GM12878 (cell line): Measurements from ENCODE around the gene GCH1. TPM values are rescaled to one million over a fixed set of nuclear protein-coding genes. Genes with fewer than 3 reads are reported as not detected.

Experiments
- ATAC-seq: fragments of 200-7000 bp; cut with Tn5 transposase; 3 replicates; pipeline ENCODE4 v1.9.1; 2020; ENCODE audit warnings: mild to moderate bottlenecking, moderate library complexity
- BruUV-seq: library from RNA; stranded (reverse); fragments of 400-500 nt; replicated peaks from 2 replicates; lab custom pipeline; 2021; lab: Mats Ljungman, UMichigan
- CTCF ChIA-PET: fragments of 300-600 bp; sonication (Branson Sonifier 250); formaldehyde crosslinking; extraction: SDS; loops from one replicate; lab custom pipeline; 2021; ENCODE audit warnings: inconsistent platforms; lab: Yijun Ruan, JAX
- POLR2A ChIA-PET: fragments of 350-600 bp; formaldehyde crosslinking; extraction: SDS; loops from one replicate; lab custom pipeline; 2021; ENCODE audit warnings: inconsistent platforms; lab: Charles Lee
- RAD21 ChIA-PET: fragments of 300-600 bp; sonication (Branson Sonifier 250); formaldehyde crosslinking; loops from one replicate; lab custom pipeline; 2023; ENCODE audit warnings: antibody characterized with exemption; ENCODE audit not compliant: unreplicated experiment; lab: Charles Lee
- SMC1A ChIA-PET: fragments of 300-600 bp; sonication (Branson Sonifier 250); formaldehyde crosslinking; loops from one replicate; lab custom pipeline; 2023; ENCODE audit not compliant: unreplicated experiment, uncharacterized antibody; lab: Charles Lee
- DNase-seq: peaks from one replicate; pipeline ENCODE4 v3.0.0-alpha.2; 2011; ENCODE audit warnings: low read depth, low spot score
- FAIRE-seq: peaks from 3 replicates; lab custom pipeline; 2011; peaks lifted over from hg19 to GRCh38; lab: Jason Lieb, UNC
- H2AFZ ChIP-seq: 2 replicates; pipeline ENCODE4 v1.6.0; 2011; ENCODE audit warnings: low read depth, low read length, control low read depth; ENCODE audit not compliant: control insufficient read depth
- H3K27ac ChIP-seq: 2 replicates; pipeline ENCODE4 v1.5.1; 2011; ENCODE audit warnings: control low read depth; ENCODE audit not compliant: control insufficient read depth, insufficient read depth
- H3K27me3 ChIP-seq, 2 experiments: replicated peaks in 1 of 2; 2 replicates each; pipeline versions ENCODE4 v1.6.0 to v1.6.1; 2011; ENCODE audit warnings: low read length in 1 of 2; ENCODE audit not compliant: control insufficient read depth in 2 of 2, insufficient read depth in 2 of 2
- H3K36me3 ChIP-seq, 2 experiments: 2 replicates each; pipeline ENCODE4 v1.5.1; 2011; ENCODE audit warnings: low read length in 1 of 2; ENCODE audit not compliant: control insufficient read depth in 2 of 2, insufficient read depth in 2 of 2
- H3K4me1 ChIP-seq: 2 replicates; pipeline ENCODE4 v1.6.1; 2011; ENCODE audit warnings: mild to moderate bottlenecking, low read length, moderate library complexity, mixed read lengths; ENCODE audit not compliant: control insufficient read depth, insufficient read depth
- H3K4me2 ChIP-seq: 2 replicates; pipeline ENCODE4 v1.6.0; 2011; ENCODE audit warnings: control low read depth; ENCODE audit not compliant: control insufficient read depth, insufficient read depth
- H3K4me3 ChIP-seq: fragments of 200-600 bp; sonication (generic); 2 replicates; pipeline ENCODE4 v1.5.1; 2016
- H3K79me2 ChIP-seq: 2 replicates; pipeline ENCODE4 v1.6.0; 2011; ENCODE audit warnings: low read length; ENCODE audit not compliant: control insufficient read depth, insufficient read depth
- H3K9ac ChIP-seq: 2 replicates; pipeline ENCODE4 v1.8.0; 2011; ENCODE audit warnings: low read length, control low read depth, mixed read lengths; ENCODE audit not compliant: control insufficient read depth, insufficient read depth
- H3K9me3 ChIP-seq: replicated peaks from 3 replicates; pipeline ENCODE4 v1.5.1; 2011; ENCODE audit warnings: mild to moderate bottlenecking, low read length; ENCODE audit not compliant: control insufficient read depth, insufficient read depth
- H4K20me1 ChIP-seq: 2 replicates; pipeline ENCODE4 v1.6.0; 2011; ENCODE audit not compliant: control insufficient read depth, insufficient read depth
- BHLHE40 ChIP-seq, 2 experiments: fragments of 450-650 bp in 1 of 2; IDR thresholded peaks; 2 replicates each; pipeline ENCODE4 v1.6.1; 2011 to 2017; ENCODE audit warnings: low read depth in 2 of 2, borderline replicate concordance in 1 of 2, improper control_type of control experiment in 1 of 2, low read length in 1 of 2, mild to moderate bottlenecking in 1 of 2
- FOXK2 ChIP-seq: fragments of 450-650 bp; IDR thresholded peaks from 2 replicates; pipeline ENCODE4 v1.6.1; 2017; ENCODE audit warnings: mild to moderate bottlenecking, moderate library complexity
- GATAD2B ChIP-seq: fragments of 450-650 bp; conservative IDR thresholded peaks from 2 replicates; pipeline ENCODE4 v1.6.1; 2017; ENCODE audit warnings: low read depth, mild to moderate bottlenecking, moderate library complexity
- RUNX3 ChIP-seq: IDR thresholded peaks from 2 replicates; pipeline ENCODE4 v1.6.1; 2012; ENCODE audit warnings: low read length, inconsistent platforms
- SMAD5 ChIP-seq: IDR thresholded peaks from 2 replicates; pipeline ENCODE4 v1.6.1; 2016; ENCODE audit warnings: antibody characterized with exemption, low read depth
- STAT3 ChIP-seq: IDR thresholded peaks from 2 replicates; pipeline ENCODE4 v1.6.1; 2011; ENCODE audit warnings: low read depth, low read length, improper control_type of control experiment
- TAF1 ChIP-seq: IDR thresholded peaks from 2 replicates; pipeline ENCODE4 v1.6.1; 2011; ENCODE audit warnings: mild to moderate bottlenecking, low read depth, low read length, borderline replicate concordance
- WGBS: methylation state at CpG from one replicate; pipeline ENCODE4 v1.1.6; 2016; ENCODE audit warnings: low lambda C conversion rate; ENCODE audit not compliant: insufficient replicate concordance, insufficient coverage; ENCODE audit errors: missing lambda C conversion rate; 5-methylcytosine and 5-hydroxymethylcytosine counted together
- in situ Hi-C: fragments of 300-500 bp; cut with MboI; formaldehyde crosslinking; loops from 9 replicates; pipeline ENCODE4 v1.14.3; 2018; ENCODE audit warnings: mixed read lengths
- intact Hi-C: fragments of 100-400 bp; cut with micrococcal nuclease; formaldehyde crosslinking; loops from one replicate; pipeline ENCODE4 v1.14.2; 2022; ENCODE audit not compliant: unreplicated experiment
- polyA plus RNA-seq, 11 experiments: library from polyadenylated mRNA; depleted of rRNA in 4 of 11; unstranded in 6 of 11; stranded (reverse) in 5 of 11; fragments of >200 nt; fragmentation: Nextera tagmentation in 4 of 11; fragmentation: Illumina TruSeq in 1 of 11; extraction: Ambion mirVana in 4 of 11; extraction: Trizol in 1 of 11; gene quantifications; 1 replicate in 1 of 11; 2 replicates in 10 of 11; pipeline versions ENCODE4 v1.2.1 to v1.2.3, GENCODE V29; 2011 to 2016; ENCODE audit warnings: inconsistent platforms in 2 of 11, missing spikeins in 2 of 11, low read depth in 1 of 11
- total RNA-seq, 4 experiments: library from RNA; depleted of rRNA in 3 of 4; stranded (reverse); fragments of >200 nt in 3 of 4; fragmentation: Illumina TruSeq in 1 of 4; extraction: Trizol in 1 of 4; gene quantifications; 2 replicates each; pipeline versions ENCODE4 v1.2.1 to v1.2.3, GENCODE V29; 2013 to 2021
- TF ChIP-seq, protein P1 (sequence below): fragments of 450-650 bp; formaldehyde crosslinking; IDR thresholded peaks from 2 replicates; pipeline ENCODE4 v1.4.0; 2022; ENCODE audit warnings: mild to moderate bottlenecking, moderate library complexity
- TF ChIP-seq, protein P2 (sequence below): fragments of 450-650 bp; IDR thresholded peaks from 2 replicates; pipeline ENCODE4 v1.6.1; 2017; ENCODE audit warnings: mild to moderate bottlenecking, moderate library complexity
- TF ChIP-seq, protein P3 (sequence below): IDR thresholded peaks from 2 replicates; pipeline ENCODE4 v1.6.1; 2012; ENCODE audit warnings: low read depth, low read length, improper control_type of control experiment

Gene GCH1
- total and polyA plus RNA-seq, 10 of the 15 experiments (the other 5 are each of a cell fraction or from before 2014, with no cell fraction given), result 25.1 to 37.0 (median 33.8) TPM

DNA sequence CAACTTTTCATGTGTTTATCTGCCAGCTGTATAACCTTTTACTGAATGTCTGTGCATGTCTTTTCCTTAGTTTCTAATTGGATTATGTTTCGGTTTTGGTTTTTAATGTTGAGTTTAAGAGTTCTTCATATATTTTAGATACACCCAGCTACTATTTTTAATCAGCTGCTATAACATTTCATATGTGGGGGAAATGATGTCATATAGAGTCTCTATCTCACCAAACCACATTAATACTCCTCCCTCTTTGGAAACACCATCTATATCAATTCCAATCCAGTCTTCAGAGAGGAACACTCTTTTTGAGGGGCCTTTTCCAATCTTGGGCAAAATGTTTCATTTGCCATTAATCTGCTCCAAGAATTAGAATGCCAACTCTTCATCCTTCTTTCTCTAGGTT is 28.5 kb upstream of the GCH1 start:
- TF ChIP-seq SMAD5, result no peak
- TF ChIP-seq, protein P1, sequence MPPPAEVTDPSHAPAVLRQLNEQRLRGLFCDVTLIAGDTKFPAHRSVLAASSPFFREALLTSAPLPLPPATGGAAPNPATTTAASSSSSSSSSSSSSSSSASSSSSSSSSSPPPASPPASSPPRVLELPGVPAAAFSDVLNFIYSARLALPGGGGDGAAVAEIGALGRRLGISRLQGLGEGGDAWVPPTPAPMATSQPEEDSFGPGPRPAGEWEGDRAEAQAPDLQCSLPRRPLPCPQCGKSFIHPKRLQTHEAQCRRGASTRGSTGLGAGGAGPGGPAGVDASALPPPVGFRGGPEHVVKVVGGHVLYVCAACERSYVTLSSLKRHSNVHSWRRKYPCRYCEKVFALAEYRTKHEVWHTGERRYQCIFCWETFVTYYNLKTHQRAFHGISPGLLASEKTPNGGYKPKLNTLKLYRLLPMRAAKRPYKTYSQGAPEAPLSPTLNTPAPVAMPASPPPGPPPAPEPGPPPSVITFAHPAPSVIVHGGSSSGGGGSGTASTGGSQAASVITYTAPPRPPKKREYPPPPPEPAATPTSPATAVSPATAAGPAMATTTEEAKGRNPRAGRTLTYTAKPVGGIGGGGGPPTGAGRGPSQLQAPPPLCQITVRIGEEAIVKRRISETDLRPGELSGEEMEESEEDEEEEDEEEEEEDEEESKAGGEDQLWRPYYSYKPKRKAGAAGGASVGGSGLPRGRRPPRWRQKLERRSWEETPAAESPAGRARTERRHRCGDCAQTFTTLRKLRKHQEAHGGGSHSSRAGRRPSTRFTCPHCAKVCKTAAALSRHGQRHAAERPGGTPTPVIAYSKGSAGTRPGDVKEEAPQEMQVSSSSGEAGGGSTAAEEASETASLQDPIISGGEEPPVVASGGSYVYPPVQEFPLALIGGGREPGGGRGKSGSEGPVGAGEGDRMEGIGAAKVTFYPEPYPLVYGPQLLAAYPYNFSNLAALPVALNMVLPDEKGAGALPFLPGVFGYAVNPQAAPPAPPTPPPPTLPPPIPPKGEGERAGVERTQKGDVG, result no peak
- TF ChIP-seq, all 136 proteins: peak for 0
- Histone ChIP-seq H2AFZ (no peak overlapping the region), H4K20me1 (no peaks in the 10 kb centered on the region), H3K36me3 (no peaks in the 10 kb centered on the region), H3K27ac (no peak overlapping the region), H3K9ac (no peak overlapping the region), H3K4me3 (no peak overlapping the region), H3K79me2 (no peaks in the 10 kb centered on the region), H3K4me2 (no peak overlapping the region), H3K4me1 (no peaks in the 10 kb centered on the region), H3K9me3 (no peaks in the 10 kb centered on the region), H3K27me3 (no peaks in the 10 kb centered on the region)
- ChIA-PET POLR2A (no interaction called here), CTCF (no interaction called here), SMC1A (interaction anchor here (1.6 kb wide), 1 partner anchor 13 kb away, joined by 3 read pairs; no protein-coding TSS in a partner anchor), RAD21 (interaction anchor here (0.5 kb wide), 1 partner anchor 230 kb away, joined by 4 read pairs; no protein-coding TSS in a partner anchor)
- BruUV-seq, result no TSS peak
- no peak for FAIRE-seq
- ATAC-seq, result no peak
- no peak for DNase-seq
- in situ Hi-C loops (no loop called here), intact Hi-C loops (no loop called here)
- 35% methylated on average over 1 of the region's 1 CpG for WGBS

DNA sequence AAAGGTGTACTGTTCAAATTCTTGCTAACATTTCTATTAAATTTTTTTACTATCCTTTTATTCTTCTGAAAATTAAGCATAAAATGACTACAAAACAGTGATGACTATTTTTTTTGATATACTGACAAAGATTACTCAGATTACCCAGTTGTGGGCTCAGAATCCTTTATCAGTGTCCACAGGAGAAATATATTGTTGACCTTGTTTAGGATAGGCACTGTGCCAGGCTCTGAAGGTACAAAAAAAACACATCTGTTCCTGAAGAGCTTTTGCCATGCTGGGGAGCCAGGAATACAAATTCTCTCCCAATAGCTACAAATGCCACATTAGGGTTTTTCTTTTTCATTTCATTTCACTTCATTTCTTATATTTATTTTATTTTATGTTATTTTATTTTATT is 26.9 kb upstream of the GCH1 start:
- TF ChIP-seq, protein P2, sequence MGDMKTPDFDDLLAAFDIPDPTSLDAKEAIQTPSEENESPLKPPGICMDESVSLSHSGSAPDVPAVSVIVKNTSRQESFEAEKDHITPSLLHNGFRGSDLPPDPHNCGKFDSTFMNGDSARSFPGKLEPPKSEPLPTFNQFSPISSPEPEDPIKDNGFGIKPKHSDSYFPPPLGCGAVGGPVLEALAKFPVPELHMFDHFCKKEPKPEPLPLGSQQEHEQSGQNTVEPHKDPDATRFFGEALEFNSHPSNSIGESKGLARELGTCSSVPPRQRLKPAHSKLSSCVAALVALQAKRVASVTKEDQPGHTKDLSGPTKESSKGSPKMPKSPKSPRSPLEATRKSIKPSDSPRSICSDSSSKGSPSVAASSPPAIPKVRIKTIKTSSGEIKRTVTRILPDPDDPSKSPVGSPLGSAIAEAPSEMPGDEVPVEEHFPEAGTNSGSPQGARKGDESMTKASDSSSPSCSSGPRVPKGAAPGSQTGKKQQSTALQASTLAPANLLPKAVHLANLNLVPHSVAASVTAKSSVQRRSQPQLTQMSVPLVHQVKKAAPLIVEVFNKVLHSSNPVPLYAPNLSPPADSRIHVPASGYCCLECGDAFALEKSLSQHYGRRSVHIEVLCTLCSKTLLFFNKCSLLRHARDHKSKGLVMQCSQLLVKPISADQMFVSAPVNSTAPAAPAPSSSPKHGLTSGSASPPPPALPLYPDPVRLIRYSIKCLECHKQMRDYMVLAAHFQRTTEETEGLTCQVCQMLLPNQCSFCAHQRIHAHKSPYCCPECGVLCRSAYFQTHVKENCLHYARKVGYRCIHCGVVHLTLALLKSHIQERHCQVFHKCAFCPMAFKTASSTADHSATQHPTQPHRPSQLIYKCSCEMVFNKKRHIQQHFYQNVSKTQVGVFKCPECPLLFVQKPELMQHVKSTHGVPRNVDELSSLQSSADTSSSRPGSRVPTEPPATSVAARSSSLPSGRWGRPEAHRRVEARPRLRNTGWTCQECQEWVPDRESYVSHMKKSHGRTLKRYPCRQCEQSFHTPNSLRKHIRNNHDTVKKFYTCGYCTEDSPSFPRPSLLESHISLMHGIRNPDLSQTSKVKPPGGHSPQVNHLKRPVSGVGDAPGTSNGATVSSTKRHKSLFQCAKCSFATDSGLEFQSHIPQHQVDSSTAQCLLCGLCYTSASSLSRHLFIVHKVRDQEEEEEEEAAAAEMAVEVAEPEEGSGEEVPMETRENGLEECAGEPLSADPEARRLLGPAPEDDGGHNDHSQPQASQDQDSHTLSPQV, result no peak
- TF ChIP-seq RUNX3 (no peak), GATAD2B (no peak), FOXK2 (no peak), BHLHE40 (IDR thresholded peaks at IDR 0.05; ENCODE audit: borderline replicate concordance in 1 of 2, low read depth in 2 of 2, low read length in 1 of 2) (no peak), TAF1 (no peak), STAT3 (no peak)
- TF ChIP-seq, protein P3, sequence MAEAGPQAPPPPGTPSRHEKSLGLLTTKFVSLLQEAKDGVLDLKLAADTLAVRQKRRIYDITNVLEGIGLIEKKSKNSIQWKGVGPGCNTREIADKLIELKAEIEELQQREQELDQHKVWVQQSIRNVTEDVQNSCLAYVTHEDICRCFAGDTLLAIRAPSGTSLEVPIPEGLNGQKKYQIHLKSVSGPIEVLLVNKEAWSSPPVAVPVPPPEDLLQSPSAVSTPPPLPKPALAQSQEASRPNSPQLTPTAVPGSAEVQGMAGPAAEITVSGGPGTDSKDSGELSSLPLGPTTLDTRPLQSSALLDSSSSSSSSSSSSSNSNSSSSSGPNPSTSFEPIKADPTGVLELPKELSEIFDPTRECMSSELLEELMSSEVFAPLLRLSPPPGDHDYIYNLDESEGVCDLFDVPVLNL, result no peak
- DNase-seq (no peak), FAIRE-seq (no peak), ATAC-seq (no peak)
- no peaks in the 10 kb centered on the region for H4K20me1 ChIP-seq
- no peak overlapping the region for H3K27ac ChIP-seq
- ChIA-PET RAD21 (no interaction called here), SMC1A (no interaction called here), CTCF (no interaction called here), POLR2A (no interaction called here)
- intact Hi-C loops (no loop called here), in situ Hi-C loops (no loop called here)
- no peaks in the 10 kb centered on the region for H3K36me3 ChIP-seq
- no peak overlapping the region for H3K4me2 ChIP-seq
- H3K4me3 ChIP-seq, result no peak overlapping the region
- no peaks in the 10 kb centered on the region for H3K9me3 ChIP-seq
- H2AFZ ChIP-seq, result no peak overlapping the region
- BruUV-seq, result no TSS peak
- H3K27me3 ChIP-seq, result no peaks in the 10 kb centered on the region
- no peaks in the 10 kb centered on the region for H3K4me1 ChIP-seq
- no peak overlapping the region for H3K9ac ChIP-seq
- H3K79me2 ChIP-seq, result no peaks in the 10 kb centered on the region
